Psoas muscle (tissue), 8 donors: Measurements from ENCODE around the gene SACM1L. TPM values are rescaled to one million over a fixed set of nuclear protein-coding genes. Genes with fewer than 3 reads are reported as not detected.

ENCODE experiments used
- ATAC-seq, 4 donors: fragments of 200-7000 bp; cut with Tn5 transposase; one replicate each; pipeline ENCODE4 v1.9.1; 2020; ENCODE audit warnings: moderate library complexity in 3 of 4, mild to moderate bottlenecking in 2 of 4
- DNase-seq, 2 donors: peaks; one replicate each; pipeline ENCODE4 v3.0.0-alpha.2; 2020
- H3K27ac ChIP-seq: fragments of 200-600 bp; one replicate; pipeline ENCODE4 v1.8.0; 2022
- H3K27me3 ChIP-seq, 3 donors: fragments of 200-600 bp in 1 of 3; one replicate each; pipeline versions ENCODE4 v1.6.1 to v1.8.0; 2013 to 2022; ENCODE audit warnings: low read length in 2 of 3, mild to moderate bottlenecking in 2 of 3, moderate library complexity in 1 of 3; ENCODE audit not compliant: insufficient read depth in 3 of 3
- H3K36me3 ChIP-seq, 2 donors: fragments of 200-600 bp in 1 of 2; one replicate each; pipeline versions ENCODE4 v1.6.1 to v1.8.0; 2013 to 2022; ENCODE audit warnings: low read depth in 1 of 2, mild to moderate bottlenecking in 1 of 2, moderate library complexity in 1 of 2; ENCODE audit not compliant: insufficient read depth in 1 of 2
- H3K4me1 ChIP-seq: fragments of 200-600 bp; one replicate; pipeline ENCODE4 v1.8.0; 2022
- H3K4me3 ChIP-seq: fragments of 200-600 bp; one replicate; pipeline ENCODE4 v1.8.0; 2022; ENCODE audit warnings: mild to moderate bottlenecking
- H3K9me3 ChIP-seq: fragments of 200-600 bp; one replicate; pipeline ENCODE4 v1.8.0; 2022
- CTCF ChIP-seq: fragments of 200-600 bp; IDR thresholded peaks from one replicate; pipeline ENCODE4 v1.8.0; 2022; ENCODE audit warnings: antibody characterized with exemption
- WGBS, 3 donors: extraction: QIAGEN DNeasy Blood & Tissue Kit; methylation state at CpG; one replicate each; pipeline versions ENCODE4 v1.1.6 to v1.1.7; 2013; 5-methylcytosine and 5-hydroxymethylcytosine counted together
- intact Hi-C, 2 donors: fragments of 100-400 bp; cut with DNase I; formaldehyde crosslinking; loops; one replicate each; pipeline versions ENCODE4 v1.11.0 to v1.14.2; 2022
- polyA plus RNA-seq, 3 donors: library from polyadenylated mRNA; stranded (reverse); fragments of 200-250 nt; gene quantifications; one replicate each; pipeline ENCODE4 v1.2.3, GENCODE V29; 2013
- total RNA-seq, 4 donors: library from RNA; stranded (reverse); fragmentation: NEBNext Ultra II Directional in 2 of 4; extraction: Animal tissue kit (Norgen Biotek cat#: 25700) in 2 of 4; gene quantifications; one replicate each; pipeline versions ENCODE4 v1.2.1 to v1.2.4, GENCODE V29; 2021 to 2023
- donor health status: healthy with polysubstance abuse.
- donor health status: DM: no; HTN: no; CAD: no; lungs with moderate emphysema.
- donor health status: Bipolar disorder and iron deficiency.
- donor health status: healthy.
- donor health status: DM: yes; HTN: yes; CAD: no.
- donor health status: DM: no; HTN: no; CAD: no.
- donor health status: DM: no; HTN: no; CAD: no.
- donor health status: DM: yes; HTN: yes; CAD: no.

SACM1L gene
- total and polyA plus RNA-seq, 7 donors, result 7.5 to 18.1 (median 13.8) TPM

- ATAC-seq (no peak), DNase-seq (no peak)
- peak overlapping the region; percentile 15 for H3K27ac ChIP-seq
- peaks cover 4 to 76% of the 10 kb centered on the region in 2 donors for H3K36me3 ChIP-seq
- peaks cover 30% of the 10 kb centered on the region for H3K4me1 ChIP-seq
- H3K27me3 ChIP-seq, result no peaks in the 10 kb centered on the region
- no peak for TF ChIP-seq CTCF
- intact Hi-C loops, result no loop called here
- no peak overlapping the region for H3K4me3 ChIP-seq
- no peaks in the 10 kb centered on the region for H3K9me3 ChIP-seq
Observed at GRCh38 chr3:45670436-45670835, 18.8 kb upstream of the SACM1L start.

GRCh38 chr3:45670991-45671390 lies 18.2 kb upstream of the SACM1L start:
- ATAC-seq (no peak), DNase-seq (no peak)
- H3K4me1 ChIP-seq, result peaks cover 29% of the 10 kb centered on the region
- H3K36me3 ChIP-seq, result peaks cover 4 to 71% of the 10 kb centered on the region in 2 donors
- intact Hi-C loops, result no loop called here
- H3K27ac ChIP-seq, result peak overlapping the region; percentile 15
- WGBS, 3 donors, result 58 to 62% (median 60%) methylated on average over 2 of the region's 2 CpGs
- no peaks in the 10 kb centered on the region for H3K27me3 ChIP-seq
- no peaks in the 10 kb centered on the region for H3K9me3 ChIP-seq
- H3K4me3 ChIP-seq, result no peak overlapping the region
- no peak for TF ChIP-seq CTCF

- no peak overlapping the region for H3K27ac ChIP-seq
- intact Hi-C loops, result no loop called here
- peaks cover 31% of the 10 kb centered on the region for H3K4me1 ChIP-seq
- DNase-seq, result no peak
- H3K36me3 ChIP-seq, result peaks cover 4 to 67% of the 10 kb centered on the region in 2 donors
- 95 to 100% (median 98%) methylated on average over 2 of the region's 2 CpGs for WGBS, 3 donors
- TF ChIP-seq CTCF, result no peak
- no peak for ATAC-seq
- no peaks in the 10 kb centered on the region for H3K27me3 ChIP-seq
- no peaks in the 10 kb centered on the region for H3K9me3 ChIP-seq
- no peak overlapping the region for H3K4me3 ChIP-seq
Observed at GRCh38 chr3:45673273-45673672, 15.9 kb upstream of the SACM1L start.

GRCh38 chr3:45676325-45677032 lies 12.7 kb upstream of the SACM1L start:
- no peak for DNase-seq
- H3K9me3 ChIP-seq, result no peaks in the 10 kb centered on the region
- ATAC-seq, result peak in 3 of 4 donors; percentile 9 to 52 (median 23)
- no peak for TF ChIP-seq CTCF
- H3K27ac ChIP-seq, result peak overlapping the region; percentile 82
- peaks cover 24% of the 10 kb centered on the region for H3K4me1 ChIP-seq
- intact Hi-C loops, result no loop called here
- no peak overlapping the region for H3K4me3 ChIP-seq
- H3K36me3 ChIP-seq, result peaks cover 4 to 75% of the 10 kb centered on the region in 2 donors
- no peaks in the 10 kb centered on the region for H3K27me3 ChIP-seq
- WGBS, 3 donors, result 52 to 58% (median 52%) methylated on average over 7 of the region's 7 CpGs

- DNase-seq, result peak; percentile 27 to 61
- no peaks in the 10 kb centered on the region for H3K9me3 ChIP-seq
- H3K4me1 ChIP-seq, result peaks cover 24% of the 10 kb centered on the region
- peaks cover 2 to 74% of the 10 kb centered on the region in 2 donors for H3K36me3 ChIP-seq
- H3K27me3 ChIP-seq, result no peaks in the 10 kb centered on the region
- peak; percentile 87 to 94 (median 90) for ATAC-seq
- H3K27ac ChIP-seq, result peak overlapping the region; percentile 82
- no peak overlapping the region for H3K4me3 ChIP-seq
- intact Hi-C loops, result no loop called here
- no peak for TF ChIP-seq CTCF
- WGBS, 3 donors, result 24 to 42% (median 25%) methylated on average over 5 of the region's 5 CpGs
Observed at GRCh38 chr3:45677033-45677446, 12.2 kb upstream of the SACM1L start.
